RPMI7951 (cell line): ENCODE results near the gene ADAMTS17. TPM values are rescaled to one million over a fixed set of nuclear protein-coding genes. Genes with fewer than 3 reads are reported as not detected.

Experiments used
- DNase-seq: peaks from one replicate; pipeline ENCODE4 v3.0.0-alpha.2; 2012; ENCODE audit warnings: low read depth
- total RNA-seq: library from RNA; depleted of rRNA; stranded (reverse); fragments of >200 nt; shearing (Covaris generic); gene quantifications from 2 replicates; pipeline ENCODE4 v1.2.3, GENCODE V29; 2014

Gene ADAMTS17
- total RNA-seq, 1 experiment from 2014 or later = 1.6 TPM

- DNase-seq = no peak
These were observed 232.9 kb downstream of the ADAMTS17 start for GRCh38 chr15:100108846-100109245.

- no peak for DNase-seq
These were observed 233.4 kb downstream of the ADAMTS17 start for GRCh38 chr15:100108346-100108745.

GRCh38 chr15:100107606-100108225 lies 234.1 kb downstream of the ADAMTS17 start:
- DNase-seq = no peak

- DNase-seq = no peak
These were observed 234.6 kb downstream of the ADAMTS17 start for GRCh38 chr15:100107151-100107550.

- no peak for DNase-seq
These were observed 235.0 kb downstream of the ADAMTS17 start for GRCh38 chr15:100106732-100107131.

GRCh38 chr15:100105101-100105500 lies 236.7 kb downstream of the ADAMTS17 start:
- no peak for DNase-seq

- DNase-seq = no peak
These were observed 237.5 kb downstream of the ADAMTS17 start for GRCh38 chr15:100104245-100104644.

- no peak for DNase-seq
These were observed 237.9 kb downstream of the ADAMTS17 start for GRCh38 chr15:100103828-100104227.

- peak; percentile 22 for DNase-seq
These were observed 240.2 kb downstream of the ADAMTS17 start for GRCh38 chr15:100101426-100102089.

GRCh38 chr15:100100926-100101325 lies 240.8 kb downstream of the ADAMTS17 start:
- DNase-seq = no peak

GRCh38 chr15:100099976-100100375 lies 241.8 kb downstream of the ADAMTS17 start:
- no peak for DNase-seq

GRCh38 chr15:100098705-100099104 lies 243.1 kb downstream of the ADAMTS17 start:
- no peak for DNase-seq

GRCh38 chr15:100097342-100098127 lies 244.2 kb downstream of the ADAMTS17 start:
- DNase-seq = no peak

GRCh38 chr15:100096700-100097099 lies 245.1 kb downstream of the ADAMTS17 start:
- DNase-seq = no peak

- DNase-seq = no peak
These were observed 245.6 kb downstream of the ADAMTS17 start for GRCh38 chr15:100096248-100096600.

GRCh38 chr15:100095541-100096247 lies 246.1 kb downstream of the ADAMTS17 start:
- no peak for DNase-seq

GRCh38 chr15:100094127-100094510 lies 247.7 kb downstream of the ADAMTS17 start:
- DNase-seq = no peak

- peak; percentile 22 for DNase-seq
These were observed 248.3 kb downstream of the ADAMTS17 start for GRCh38 chr15:100093211-100094126.

- no peak for DNase-seq
These were observed 249.7 kb downstream of the ADAMTS17 start for GRCh38 chr15:100092034-100092433.

- no peak for DNase-seq
These were observed 251.4 kb downstream of the ADAMTS17 start for GRCh38 chr15:100090411-100090810.
